ENCODE data around the gene TAAR2.
"Not testable (repeated sequence)": the region's sequence is repeated elsewhere in the genome, so short reads cannot be mapped to it uniquely, and the experiment has no call there.

The TAAR2 gene, protein sequence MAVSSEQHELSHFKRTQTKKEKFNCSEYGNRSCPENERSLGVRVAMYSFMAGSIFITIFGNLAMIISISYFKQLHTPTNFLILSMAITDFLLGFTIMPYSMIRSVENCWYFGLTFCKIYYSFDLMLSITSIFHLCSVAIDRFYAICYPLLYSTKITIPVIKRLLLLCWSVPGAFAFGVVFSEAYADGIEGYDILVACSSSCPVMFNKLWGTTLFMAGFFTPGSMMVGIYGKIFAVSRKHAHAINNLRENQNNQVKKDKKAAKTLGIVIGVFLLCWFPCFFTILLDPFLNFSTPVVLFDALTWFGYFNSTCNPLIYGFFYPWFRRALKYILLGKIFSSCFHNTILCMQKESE

GRCh38 chr6:132624175-132624574 is at the start of gene TAAR2:
Gene TAAR2 (minus strand): TSS chr6:132624275. CDS start chr6:132624275, 0 bp downstream.
- no peak for DNase-seq (ENCODE audit: low spot score)

- no peak for DNase-seq (ENCODE audit: low spot score)
These were observed 49.5 kb upstream of the TAAR2 start for GRCh38 chr6:132673376-132674094.

DNA sequence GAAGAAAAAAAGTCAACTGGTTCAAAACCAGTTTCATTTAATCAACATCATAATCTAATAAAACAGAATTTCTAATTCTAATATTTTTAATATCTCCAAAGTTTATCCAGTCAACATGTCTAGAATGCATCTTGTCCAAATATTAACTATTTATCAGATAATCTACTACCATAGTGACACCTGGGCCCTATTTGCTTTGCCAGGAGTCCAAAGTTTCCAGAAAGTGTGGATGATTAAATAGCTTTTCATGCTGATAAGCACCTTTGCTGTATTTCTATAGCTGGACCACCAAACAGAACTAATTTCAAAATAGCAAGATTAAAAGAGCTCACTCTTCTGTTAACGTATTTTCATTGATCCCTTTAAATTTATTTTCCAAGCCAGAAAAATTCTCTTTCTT is 47.2 kb upstream of the TAAR2 start:
- no peak for DNase-seq (ENCODE audit: low spot score)

DNA sequence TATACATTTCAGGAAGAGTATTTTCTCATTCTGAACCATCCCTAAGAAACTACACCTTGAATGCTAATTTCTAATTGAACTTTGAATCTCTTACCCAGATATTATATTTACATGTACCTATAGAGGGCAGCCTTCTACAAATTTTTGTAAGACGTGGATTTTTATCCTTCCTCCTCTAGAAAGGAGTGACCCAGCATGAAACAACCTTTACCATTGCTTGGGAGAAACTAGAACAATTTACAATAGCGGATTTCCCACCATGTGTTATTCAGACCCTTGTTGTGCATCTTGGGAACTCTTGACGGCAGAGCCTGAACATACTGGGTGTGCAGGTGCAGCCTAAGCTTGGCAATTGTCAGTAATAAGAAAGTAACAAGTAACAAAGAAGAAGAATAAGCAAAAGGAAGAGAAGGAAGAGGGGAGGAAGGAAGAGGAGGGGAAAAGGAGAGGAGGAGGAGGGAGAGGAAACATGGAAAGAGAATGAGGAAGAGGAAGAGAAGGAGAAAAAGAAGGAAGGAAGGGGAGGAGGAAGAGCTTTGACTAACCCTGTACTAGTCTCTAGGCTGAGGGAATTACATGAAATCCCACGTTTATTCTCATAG is 45.7 kb upstream of the TAAR2 start:
- peak; percentile 46 for DNase-seq (ENCODE audit: low spot score)

DNA sequence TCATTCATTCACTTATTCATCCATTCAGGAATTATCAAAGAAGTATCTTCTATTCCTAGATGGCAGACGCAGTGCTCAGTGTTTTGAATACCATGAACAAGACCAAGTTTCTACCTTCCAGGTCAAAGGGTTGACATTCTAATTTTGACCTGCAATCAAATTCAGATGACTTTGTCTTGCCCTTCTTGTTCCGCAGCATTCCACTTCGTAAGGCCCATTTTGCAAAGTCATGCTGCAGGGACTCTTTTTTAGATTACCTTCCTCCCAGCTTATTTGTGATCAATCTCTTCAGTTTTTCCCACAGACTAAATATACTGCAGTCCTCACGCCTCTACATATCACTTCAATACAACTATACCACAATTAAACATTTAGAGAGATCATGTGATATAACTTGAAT is 42.0 kb upstream of the TAAR2 start:
- no peak for DNase-seq (ENCODE audit: low spot score)

GRCh38 chr6:132664309-132665034 is 40.4 kb upstream of the TAAR2 start:
- DNase-seq (ENCODE audit: low spot score), result no peak

- no peak for DNase-seq (ENCODE audit: low spot score)
These were observed 39.6 kb upstream of the TAAR2 start for GRCh38 chr6:132663661-132664060.

- DNase-seq (ENCODE audit: low spot score), result no peak
These were observed 37.8 kb upstream of the TAAR2 start for GRCh38 chr6:132661906-132662305.

- no peak for DNase-seq (ENCODE audit: low spot score)
These were observed 35.0 kb upstream of the TAAR2 start, which contains the start of gene TAAR1 for GRCh38 chr6:132659082-132659481. Gene TAAR1 (minus strand): TSS chr6:132659182. CDS start chr6:132646003, 13,179 bp downstream.

DNA sequence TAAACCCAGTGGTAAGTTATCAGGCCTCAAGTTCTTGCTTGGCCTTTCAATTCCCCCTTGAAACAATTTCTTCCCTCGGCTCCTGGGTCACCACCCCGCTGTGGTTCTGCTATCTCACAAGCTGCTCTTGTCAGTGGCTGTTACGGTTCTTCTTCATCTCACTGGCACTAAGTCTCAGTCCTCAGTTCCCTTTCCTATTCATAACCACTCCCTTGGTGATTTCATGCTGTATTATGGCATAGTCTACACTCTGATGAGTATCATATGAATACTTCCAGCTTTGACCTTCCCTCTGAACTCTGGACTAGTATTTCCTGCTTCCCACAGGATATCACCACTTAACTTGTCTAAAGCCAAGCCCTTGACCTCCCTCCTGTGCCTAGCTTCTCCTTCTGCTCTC is 27.0 kb upstream of the TAAR2 start:
- no peak for DNase-seq (ENCODE audit: low spot score)

DNA sequence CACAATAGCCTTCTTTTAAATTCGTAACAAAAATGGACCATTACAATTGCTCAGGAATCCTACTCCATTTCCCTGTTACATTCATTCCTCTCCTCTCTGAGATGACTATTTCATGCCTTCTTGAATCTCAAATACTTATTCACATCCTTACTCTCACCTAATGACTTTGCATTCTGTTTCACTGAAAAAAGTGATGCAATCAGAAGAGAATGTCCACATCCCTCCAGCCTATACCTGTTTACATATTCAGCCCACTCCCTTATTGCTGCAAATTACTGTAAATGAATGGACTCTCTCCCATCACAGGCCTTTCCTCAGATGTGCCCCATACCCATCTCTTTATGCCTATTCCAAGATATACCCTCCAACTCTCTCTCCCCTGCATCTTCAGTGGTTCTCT is 26.4 kb upstream of the TAAR2 start:
- DNase-seq (ENCODE audit: low spot score), result no peak

DNA sequence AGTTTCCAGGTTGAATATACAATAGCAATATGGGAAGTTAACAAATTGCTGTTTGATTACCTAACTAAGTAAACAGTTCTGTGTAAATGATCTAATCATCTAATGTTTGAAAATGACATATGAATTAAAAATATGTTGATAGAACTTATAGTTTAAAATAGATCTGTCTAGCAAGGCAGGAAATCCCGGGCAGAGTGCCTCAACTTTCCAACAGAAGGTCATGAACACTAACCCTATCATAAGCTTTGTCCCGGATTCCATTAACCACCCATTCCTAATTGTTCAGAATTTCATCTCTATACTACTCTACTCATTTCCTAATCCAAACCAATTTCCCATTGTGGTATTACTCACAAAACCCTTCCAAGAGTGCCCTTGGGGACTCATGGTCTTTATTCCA is 24.8 kb upstream of the TAAR2 start:
- no peak for DNase-seq (ENCODE audit: low spot score)

GRCh38 chr6:132648356-132648755 is 24.3 kb upstream of the TAAR2 start:
- no peak for DNase-seq (ENCODE audit: low spot score)

DNA sequence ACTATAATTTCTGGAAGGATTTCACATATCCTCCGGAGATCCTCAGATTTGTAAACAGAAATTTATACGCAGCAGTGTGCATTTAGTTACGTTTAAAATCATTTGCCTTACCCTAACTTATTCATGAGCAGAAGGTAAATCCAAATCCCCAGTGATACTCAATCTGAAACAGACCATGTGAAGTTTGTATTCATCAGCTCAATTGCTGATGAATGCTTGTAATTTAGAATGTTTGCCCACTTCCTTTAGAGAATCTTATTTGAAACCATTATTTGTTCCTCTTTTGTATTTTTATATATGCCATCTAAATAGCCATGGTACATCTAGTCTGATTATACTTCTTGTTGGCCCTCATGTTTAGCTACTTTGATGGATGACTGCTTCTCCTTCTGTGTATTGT is 19.5 kb upstream of the TAAR2 start:
- no peak for DNase-seq (ENCODE audit: low spot score)

- DNase-seq (ENCODE audit: low spot score), result not testable (repeated sequence)
These were observed 13.1 kb upstream of the TAAR2 start for GRCh38 chr6:132637135-132637534.

- DNase-seq (ENCODE audit: low spot score), result not testable (repeated sequence)
These were observed 11.8 kb upstream of the TAAR2 start for GRCh38 chr6:132635906-132636305.

GRCh38 chr6:132635288-132635687 is 11.2 kb upstream of the TAAR2 start:
- DNase-seq (ENCODE audit: low spot score), result not testable (repeated sequence)

DNA sequence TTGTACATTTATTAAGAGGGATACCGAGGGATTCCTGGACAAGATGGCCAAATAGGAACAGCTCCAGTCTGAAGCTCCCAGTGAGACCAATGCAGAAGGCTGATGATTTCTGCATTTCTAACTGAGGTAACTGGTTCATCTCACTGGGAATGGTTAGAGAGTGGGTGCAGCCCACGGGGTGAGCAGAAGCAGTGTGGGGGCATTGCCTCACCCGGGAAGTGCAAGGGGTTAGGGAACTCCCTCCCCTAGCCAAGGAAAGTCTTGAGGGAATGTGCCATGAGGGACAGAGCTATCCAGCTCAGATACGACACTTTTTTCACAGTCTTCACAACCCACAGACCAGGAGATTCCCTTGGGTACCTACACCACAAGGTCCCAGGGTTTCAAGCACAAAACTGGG is 10.7 kb upstream of the TAAR2 start:
- no peak for DNase-seq (ENCODE audit: low spot score)

GRCh38 chr6:132633362-132633761 is 9.3 kb upstream of the TAAR2 start:
- no peak for DNase-seq (ENCODE audit: low spot score)

DNA sequence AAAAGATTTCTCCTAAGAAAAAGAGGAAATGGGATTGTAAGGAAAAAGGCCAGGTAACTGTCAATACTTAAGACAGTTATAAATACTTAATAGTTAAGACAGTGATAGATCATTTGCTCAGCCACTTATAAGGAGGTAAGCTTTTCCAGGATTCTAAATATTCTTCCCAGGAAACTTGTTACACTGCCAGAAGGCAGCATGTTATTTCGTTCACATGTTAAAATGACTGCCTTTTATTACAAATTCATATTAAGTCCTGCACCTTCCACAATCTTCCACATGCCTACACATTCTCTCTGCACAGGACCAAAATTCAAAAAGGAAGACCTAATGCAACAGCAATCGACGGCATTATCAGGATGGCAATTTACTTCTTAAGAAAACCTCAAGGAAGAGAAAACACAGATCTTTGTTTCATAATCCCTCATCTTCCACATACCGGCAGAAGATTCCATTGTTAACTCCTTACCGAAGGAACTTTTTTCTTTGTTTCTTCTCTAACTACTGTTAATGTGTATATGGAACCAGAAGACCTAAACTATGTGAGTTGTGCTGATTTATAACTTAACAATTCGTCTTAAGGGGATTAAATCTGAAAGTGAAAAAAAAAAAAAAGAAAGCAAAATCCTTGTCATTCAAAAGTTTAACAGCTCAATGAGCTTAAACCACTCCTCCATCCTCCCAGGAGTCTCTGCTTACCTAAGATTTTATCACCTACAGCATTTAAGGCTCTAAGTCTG is 799 bp downstream of the TAAR2 start:
- no peak for DNase-seq (ENCODE audit: low spot score)

DNA sequence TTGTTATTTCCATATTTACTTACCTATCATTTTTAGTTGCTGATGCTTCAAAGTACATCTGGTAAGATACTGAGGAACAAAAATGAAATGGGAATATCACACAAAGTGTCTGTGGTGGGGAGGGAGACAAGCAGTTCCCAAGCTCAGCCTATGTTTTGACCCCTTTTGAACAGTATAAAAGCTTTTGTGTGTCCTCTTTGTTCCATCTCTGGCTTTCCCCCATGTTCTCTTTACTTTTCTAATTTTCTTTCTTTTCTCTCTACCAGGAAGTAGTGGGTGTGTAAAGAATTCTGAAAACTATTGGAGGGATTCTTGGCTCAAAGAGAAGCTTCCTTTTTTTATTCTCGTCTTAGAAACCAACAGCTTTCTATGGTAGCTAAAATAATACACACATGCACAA is 7.4 kb downstream of the TAAR2 start:
- DNase-seq (ENCODE audit: low spot score), result no peak

DNA sequence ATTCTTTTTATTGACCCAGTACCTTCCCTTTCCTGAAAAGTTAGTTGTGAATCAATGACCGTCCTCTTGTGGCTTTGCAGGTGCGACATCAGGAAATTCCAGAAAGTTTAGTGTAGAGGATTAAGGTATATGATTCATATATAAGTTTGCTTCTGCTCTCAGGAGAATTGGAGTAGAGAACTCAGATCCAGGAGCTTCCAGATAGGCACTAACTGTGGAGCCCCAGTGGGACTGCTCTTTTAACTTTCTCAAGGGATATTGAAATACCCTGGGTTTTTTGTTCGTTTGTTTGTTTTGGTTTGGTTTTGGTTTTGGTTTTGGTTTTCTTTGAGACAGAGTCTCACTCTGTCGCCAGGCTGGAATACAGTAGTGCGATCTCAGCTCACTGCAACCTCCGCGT is 9.5 kb downstream of the TAAR2 start:
- DNase-seq (ENCODE audit: low spot score), result no peak

All from hematopoietic multipotent progenitor cell treated with erythropoietin and hydrocortisone succinate and interleukin-3 and kit ligand, for 17 days (in vitro differentiated cells).